Karpas-422 (cell line): ENCODE data around the gene CARS1. TPM values are rescaled to one million over a fixed set of nuclear protein-coding genes. Genes with fewer than 3 reads are reported as not detected.

ENCODE experiments used
- DNase-seq: peaks from one replicate; pipeline ENCODE4 v3.0.0-alpha.2; 2015
- H2AFZ ChIP-seq: fragments of 200-600 bp; sonication (generic); 2 replicates; pipeline ENCODE4 v1.6.1; 2014; ENCODE audit warnings: antibody characterized with exemption, low read length, mixed read lengths
- H3K27ac ChIP-seq: fragments of 200-600 bp; sonication (generic); 2 replicates; pipeline ENCODE4 v1.5.1; 2014; ENCODE audit warnings: mild to moderate bottlenecking, low read length, moderate library complexity
- H3K27me3 ChIP-seq: fragments of 200-600 bp; sonication (generic); 2 replicates; pipeline ENCODE4 v1.6.1; 2014; ENCODE audit warnings: low read length, mixed read lengths
- H3K36me3 ChIP-seq: fragments of 200-600 bp; sonication (generic); 2 replicates; pipeline ENCODE4 v1.6.1; 2014; ENCODE audit warnings: low read length, mixed read lengths; ENCODE audit not compliant: insufficient read depth
- H3K4me1 ChIP-seq: fragments of 200-600 bp; sonication (generic); 2 replicates; pipeline ENCODE4 v1.6.1; 2014; ENCODE audit warnings: mild to moderate bottlenecking, low read length, mixed read lengths
- H3K4me2 ChIP-seq: fragments of 200-600 bp; sonication (generic); 2 replicates; pipeline ENCODE4 v1.6.1; 2014; ENCODE audit warnings: low read length, low read depth, mild to moderate bottlenecking; ENCODE audit not compliant: poor library complexity, severe bottlenecking
- H3K4me3 ChIP-seq: fragments of 200-600 bp; sonication (generic); 2 replicates; pipeline ENCODE4 v1.5.1; 2014; ENCODE audit warnings: mild to moderate bottlenecking, antibody characterized with exemption, low read length, mixed read lengths
- H3K79me2 ChIP-seq: fragments of 200-600 bp; sonication (generic); 2 replicates; pipeline ENCODE4 v1.6.1; 2014; ENCODE audit warnings: mild to moderate bottlenecking, low read length, mixed read lengths
- H3K9ac ChIP-seq: fragments of 200-600 bp; sonication (generic); 2 replicates; pipeline ENCODE4 v1.6.0; 2014; ENCODE audit warnings: low read length
- H3K9me2 ChIP-seq: fragments of 200-600 bp; sonication (generic), shearing (Covaris generic); replicated peaks from 2 replicates; pipeline ENCODE4 v1.6.0; 2014; ENCODE audit warnings: mild to moderate bottlenecking, low read length, moderate library complexity; ENCODE audit not compliant: insufficient read depth
- H3K9me3 ChIP-seq: fragments of 300-700, 200-600 bp; sonication (generic); 2 replicates; pipeline ENCODE4 v1.6.1; 2014; ENCODE audit warnings: low read length, mixed read lengths
- H4K20me1 ChIP-seq: fragments of 200-600 bp; sonication (generic); 2 replicates; pipeline ENCODE4 v1.6.1; 2014; ENCODE audit warnings: mild to moderate bottlenecking, antibody characterized with exemption, low read length, low read depth; ENCODE audit not compliant: insufficient read depth
- total RNA-seq: library from RNA; depleted of rRNA; stranded (reverse); fragments of >200 nt; shearing (Covaris generic); gene quantifications from 2 replicates; pipeline ENCODE4 v1.2.3, GENCODE V29; 2014; ENCODE audit warnings: low replicate concordance

CARS1 gene
- total RNA-seq, 1 experiment from 2014 or later: 55.8 TPM

- H3K4me2 ChIP-seq: no peak overlapping the region
- no peaks in the 10 kb centered on the region for H4K20me1 ChIP-seq
- H3K9me2 ChIP-seq: no peaks in the 10 kb centered on the region
- no peaks in the 10 kb centered on the region for H3K9me3 ChIP-seq
- no peak for DNase-seq
- no peaks in the 10 kb centered on the region for H3K79me2 ChIP-seq
- H3K36me3 ChIP-seq: no peaks in the 10 kb centered on the region; the same call in 1 of the 2 replicates
- no peak overlapping the region for H2AFZ ChIP-seq
- no peaks in the 10 kb centered on the region for H3K27me3 ChIP-seq
- H3K27ac ChIP-seq: no peak overlapping the region
- no peak overlapping the region for H3K9ac ChIP-seq
- H3K4me1 ChIP-seq: no peaks in the 10 kb centered on the region
- H3K4me3 ChIP-seq: no peak overlapping the region
These were observed 47.7 kb downstream of the CARS1 start for GRCh38 chr11:3009481-3009880.

- no peak overlapping the region for H3K4me2 ChIP-seq
- no peaks in the 10 kb centered on the region for H3K9me3 ChIP-seq
- no peaks in the 10 kb centered on the region for H3K27me3 ChIP-seq
- no peaks in the 10 kb centered on the region for H3K79me2 ChIP-seq
- H3K27ac ChIP-seq: no peak overlapping the region
- DNase-seq: no peak
- H3K36me3 ChIP-seq: no peaks in the 10 kb centered on the region
- H3K4me3 ChIP-seq: no peak overlapping the region
- no peaks in the 10 kb centered on the region for H3K9me2 ChIP-seq
- H3K4me1 ChIP-seq: no peaks in the 10 kb centered on the region
- H3K9ac ChIP-seq: no peak overlapping the region
- no peaks in the 10 kb centered on the region for H4K20me1 ChIP-seq
- no peak overlapping the region for H2AFZ ChIP-seq
These were observed 48.4 kb downstream of the CARS1 start for GRCh38 chr11:3008746-3009336.

GRCh38 chr11:3007404-3008010 is 49.7 kb downstream of the CARS1 start:
- Histone ChIP-seq H3K9me2 (no peaks in the 10 kb centered on the region), H3K9ac (no peak overlapping the region), H2AFZ (no peak overlapping the region), H3K36me3 (no peaks in the 10 kb centered on the region; the same call in 1 of the 2 replicates), H3K79me2 (no peaks in the 10 kb centered on the region), H4K20me1 (no peaks in the 10 kb centered on the region), H3K4me3 (no peak overlapping the region), H3K4me2 (no peak overlapping the region), H3K27me3 (no peaks in the 10 kb centered on the region), H3K4me1 (no peaks in the 10 kb centered on the region), H3K27ac (no peak overlapping the region), H3K9me3 (no peaks in the 10 kb centered on the region)
- no peak for DNase-seq

GRCh38 chr11:3006505-3007260 is 50.5 kb downstream of the CARS1 start:
- Histone ChIP-seq H3K4me1 (no peaks in the 10 kb centered on the region), H2AFZ (no peak overlapping the region), H3K4me2 (no peak overlapping the region), H3K27ac (no peak overlapping the region), H3K9me3 (no peaks in the 10 kb centered on the region), H4K20me1 (no peaks in the 10 kb centered on the region), H3K27me3 (no peaks in the 10 kb centered on the region), H3K79me2 (no peaks in the 10 kb centered on the region), H3K36me3 (no peaks in the 10 kb centered on the region; the same call in 1 of the 2 replicates), H3K4me3 (no peak overlapping the region), H3K9ac (no peak overlapping the region), H3K9me2 (no peaks in the 10 kb centered on the region)
- no peak for DNase-seq

- no peak for DNase-seq
- Histone ChIP-seq H3K27ac (no peak overlapping the region), H4K20me1 (no peaks in the 10 kb centered on the region), H3K4me3 (no peak overlapping the region), H2AFZ (no peak overlapping the region), H3K4me2 (no peak overlapping the region), H3K79me2 (no peaks in the 10 kb centered on the region), H3K36me3 (peaks cover 7% of the 10 kb centered on the region), H3K9me3 (no peaks in the 10 kb centered on the region), H3K27me3 (no peaks in the 10 kb centered on the region), H3K9me2 (no peaks in the 10 kb centered on the region), H3K9ac (no peak overlapping the region), H3K4me1 (no peaks in the 10 kb centered on the region)
These were observed 52.7 kb downstream of the CARS1 start for GRCh38 chr11:3004481-3004880.

GRCh38 chr11:3003396-3004231 is 53.6 kb downstream of the CARS1 start:
- no peaks in the 10 kb centered on the region for H3K4me1 ChIP-seq
- peaks cover 7% of the 10 kb centered on the region for H3K36me3 ChIP-seq
- no peaks in the 10 kb centered on the region for H3K27me3 ChIP-seq
- H4K20me1 ChIP-seq: no peaks in the 10 kb centered on the region
- DNase-seq: no peak
- no peak overlapping the region for H3K4me2 ChIP-seq
- H2AFZ ChIP-seq: no peak overlapping the region
- no peaks in the 10 kb centered on the region for H3K79me2 ChIP-seq
- no peaks in the 10 kb centered on the region for H3K9me2 ChIP-seq
- no peak overlapping the region for H3K27ac ChIP-seq
- no peak overlapping the region for H3K4me3 ChIP-seq
- H3K9me3 ChIP-seq: no peaks in the 10 kb centered on the region
- H3K9ac ChIP-seq: no peak overlapping the region

GRCh38 chr11:3002871-3003270 is 54.4 kb downstream of the CARS1 start:
- H3K36me3 ChIP-seq: peaks cover 7% of the 10 kb centered on the region
- no peak overlapping the region for H3K9ac ChIP-seq
- no peaks in the 10 kb centered on the region for H3K27me3 ChIP-seq
- H3K27ac ChIP-seq: no peak overlapping the region
- no peak overlapping the region for H2AFZ ChIP-seq
- no peak for DNase-seq
- no peaks in the 10 kb centered on the region for H3K9me3 ChIP-seq
- H4K20me1 ChIP-seq: no peaks in the 10 kb centered on the region
- H3K79me2 ChIP-seq: no peaks in the 10 kb centered on the region
- H3K4me1 ChIP-seq: no peaks in the 10 kb centered on the region
- H3K9me2 ChIP-seq: no peaks in the 10 kb centered on the region
- H3K4me3 ChIP-seq: no peak overlapping the region
- H3K4me2 ChIP-seq: no peak overlapping the region
